ENCODE results near the gene TOMM20L.

DNA sequence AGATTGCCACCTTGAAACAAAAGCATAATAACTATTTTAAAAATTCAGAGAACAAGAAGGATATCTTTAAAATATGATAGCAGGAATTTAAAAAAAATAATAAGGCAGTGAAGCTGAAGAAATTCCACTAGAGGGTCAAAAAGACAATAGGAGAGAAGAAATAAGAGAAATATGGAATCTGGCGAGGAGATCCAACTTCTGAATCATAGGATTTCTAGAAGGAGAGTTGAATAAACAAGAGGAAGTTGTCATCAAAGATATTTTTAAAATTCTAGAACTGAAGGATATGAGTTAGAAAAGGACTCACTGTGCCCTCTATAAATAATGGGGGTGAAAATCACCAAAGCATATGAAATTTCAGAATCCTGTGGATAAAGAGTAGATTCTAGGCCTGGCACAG is 26.8 kb upstream of the TOMM20L start:
- TF ChIP-seq, protein P1, sequence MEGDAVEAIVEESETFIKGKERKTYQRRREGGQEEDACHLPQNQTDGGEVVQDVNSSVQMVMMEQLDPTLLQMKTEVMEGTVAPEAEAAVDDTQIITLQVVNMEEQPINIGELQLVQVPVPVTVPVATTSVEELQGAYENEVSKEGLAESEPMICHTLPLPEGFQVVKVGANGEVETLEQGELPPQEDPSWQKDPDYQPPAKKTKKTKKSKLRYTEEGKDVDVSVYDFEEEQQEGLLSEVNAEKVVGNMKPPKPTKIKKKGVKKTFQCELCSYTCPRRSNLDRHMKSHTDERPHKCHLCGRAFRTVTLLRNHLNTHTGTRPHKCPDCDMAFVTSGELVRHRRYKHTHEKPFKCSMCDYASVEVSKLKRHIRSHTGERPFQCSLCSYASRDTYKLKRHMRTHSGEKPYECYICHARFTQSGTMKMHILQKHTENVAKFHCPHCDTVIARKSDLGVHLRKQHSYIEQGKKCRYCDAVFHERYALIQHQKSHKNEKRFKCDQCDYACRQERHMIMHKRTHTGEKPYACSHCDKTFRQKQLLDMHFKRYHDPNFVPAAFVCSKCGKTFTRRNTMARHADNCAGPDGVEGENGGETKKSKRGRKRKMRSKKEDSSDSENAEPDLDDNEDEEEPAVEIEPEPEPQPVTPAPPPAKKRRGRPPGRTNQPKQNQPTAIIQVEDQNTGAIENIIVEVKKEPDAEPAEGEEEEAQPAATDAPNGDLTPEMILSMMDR (IDR thresholded peaks at IDR 0.05; ENCODE audit: insufficient read depth, low read depth, low read length) = no peak
- TF ChIP-seq EZH2 (IDR thresholded peaks at IDR 0.05; ENCODE audit: insufficient read depth, low read length) = no peak
